ENCODE results near the gene HOATZ. TPM values are rescaled to one million over a fixed set of nuclear protein-coding genes. Genes with fewer than 3 reads are reported as not detected.

The HOATZ gene
- total RNA-seq, 3 donors from 2014 or later, result not detected

DNA sequence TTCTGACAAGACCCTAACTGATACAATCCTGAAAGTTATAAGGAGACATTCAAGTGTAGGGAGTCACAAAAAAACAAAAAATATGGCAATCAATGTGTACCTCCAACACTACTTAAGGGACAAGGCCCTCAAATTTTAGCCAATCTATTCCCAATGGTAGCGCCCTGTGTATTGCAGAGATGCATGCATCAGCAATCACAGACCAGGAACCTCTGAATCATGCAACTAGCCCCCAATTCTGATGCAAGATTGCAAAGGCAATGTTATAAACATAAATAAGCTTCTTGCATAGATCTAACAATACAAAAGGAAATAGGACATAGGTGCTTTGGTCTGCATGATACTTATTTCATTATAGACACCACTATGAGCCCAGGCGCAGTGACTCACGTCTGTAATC is 58.0 kb downstream of the HOATZ start:
- ATAC-seq (no peak), DNase-seq (no peak)
- Histone ChIP-seq H3K4me1 (ENCODE audit: low read depth) (no peaks in the 10 kb centered on the region), H3K9me3 (no peaks in the 10 kb centered on the region), H3K36me3 (ENCODE audit: low read depth) (no peaks in the 10 kb centered on the region), H3K4me3 (no peak overlapping the region)
- no peak for TF ChIP-seq CTCF (IDR thresholded peaks at IDR 0.05)
- intact Hi-C loops (cut with DNase I, micrococcal nuclease), result no loop called here

DNA sequence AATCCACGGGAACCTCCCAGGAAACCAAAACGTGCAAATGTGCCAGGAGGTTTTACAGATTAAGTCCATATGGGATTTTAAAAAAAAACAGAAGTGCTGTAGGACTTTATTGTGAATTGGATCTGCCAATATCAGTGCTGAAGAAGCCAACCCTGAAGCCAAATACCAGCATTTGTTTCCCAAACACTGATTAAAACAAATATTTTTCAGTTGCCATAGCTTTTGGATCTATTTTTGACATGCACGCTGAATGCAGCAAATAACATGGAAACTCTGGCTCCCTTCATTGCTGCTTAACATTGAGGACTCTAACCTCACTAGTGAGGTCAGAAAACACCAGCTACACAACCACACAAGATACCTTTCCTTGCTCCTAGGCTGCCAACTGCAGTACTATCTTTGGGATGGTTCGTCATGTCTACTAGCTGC is 59.3 kb downstream of the HOATZ start:
- Histone ChIP-seq H3K4me1 (ENCODE audit: low read depth) (no peaks in the 10 kb centered on the region), H3K9me3 (no peaks in the 10 kb centered on the region), H3K36me3 (ENCODE audit: low read depth) (no peaks in the 10 kb centered on the region), H3K4me3 (no peak overlapping the region)
- no peak for ATAC-seq
- no peak for DNase-seq
- no peak for TF ChIP-seq CTCF (IDR thresholded peaks at IDR 0.05)
- intact Hi-C loops (cut with DNase I, micrococcal nuclease), result no loop called here

- Histone ChIP-seq H3K9me3 (no peaks in the 10 kb centered on the region), H3K4me3 (no peak overlapping the region), H3K36me3 (ENCODE audit: low read depth) (no peaks in the 10 kb centered on the region), H3K4me1 (ENCODE audit: low read depth) (no peaks in the 10 kb centered on the region)
- intact Hi-C loops (cut with DNase I, micrococcal nuclease), result no loop called here
- TF ChIP-seq CTCF (IDR thresholded peaks at IDR 0.05), result no peak
- ATAC-seq (no peak), DNase-seq (no peak)
Measured at GRCh38 chr11:111574373-111575225, 60.0 kb downstream of the HOATZ start.

DNA sequence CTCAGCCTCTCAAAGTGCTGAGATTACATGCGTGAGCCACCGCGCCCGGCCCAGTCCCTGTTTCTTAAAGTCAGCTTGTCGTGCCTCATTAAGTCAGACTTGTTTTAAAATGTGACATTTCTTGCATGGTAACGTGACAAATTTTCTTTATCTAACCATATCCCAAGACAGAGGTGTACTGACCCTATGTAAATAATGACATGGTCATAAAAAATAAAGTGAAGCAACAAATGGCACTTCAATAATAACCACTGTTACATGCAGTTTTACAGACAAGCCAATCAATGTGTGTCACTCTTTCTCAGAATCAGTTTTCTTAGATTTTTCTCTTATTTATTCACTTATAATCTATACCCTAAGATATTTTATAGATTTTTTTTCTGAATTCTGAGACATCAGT is 61.2 kb downstream of the HOATZ start:
- Histone ChIP-seq H3K4me1 (ENCODE audit: low read depth) (no peaks in the 10 kb centered on the region), H3K9me3 (no peaks in the 10 kb centered on the region), H3K4me3 (no peak overlapping the region), H3K36me3 (ENCODE audit: low read depth) (no peaks in the 10 kb centered on the region)
- intact Hi-C loops (cut with DNase I, micrococcal nuclease), result no loop called here
- no peak for TF ChIP-seq CTCF (IDR thresholded peaks at IDR 0.05)
- DNase-seq (no peak), ATAC-seq (no peak)

DNA sequence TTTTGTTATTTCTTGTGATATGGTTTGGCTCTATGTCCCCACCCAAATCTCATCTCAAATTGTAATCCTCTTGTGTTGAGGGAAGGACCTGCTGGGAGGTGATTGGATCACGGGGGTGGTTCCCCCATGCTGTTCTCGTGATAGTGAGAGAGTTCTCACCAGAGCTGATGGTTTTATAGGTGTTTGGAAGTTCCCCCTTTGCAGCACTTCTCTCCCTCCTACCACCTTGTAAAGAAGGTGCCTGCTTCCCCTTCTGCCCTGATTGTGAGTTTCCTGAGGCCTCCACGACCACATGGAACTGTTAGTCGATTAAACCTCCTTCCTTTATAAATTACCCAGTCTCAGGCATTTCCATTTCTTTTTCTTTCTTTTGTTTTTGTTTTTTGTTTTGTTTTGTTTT is 63.2 kb downstream of the HOATZ start:
- ATAC-seq (no peak), DNase-seq (no peak)
- intact Hi-C loops (cut with DNase I, micrococcal nuclease), result no loop called here
- no peaks in the 10 kb centered on the region for H3K36me3 ChIP-seq (ENCODE audit: low read depth)
- no peaks in the 10 kb centered on the region for H3K4me1 ChIP-seq (ENCODE audit: low read depth)
- no peak overlapping the region for H3K4me3 ChIP-seq
- no peak for TF ChIP-seq CTCF (IDR thresholded peaks at IDR 0.05)
- no peaks in the 10 kb centered on the region for H3K9me3 ChIP-seq

Data from mucosa of descending colon (tissue), 3 donors.